GM12801 (cell line): ENCODE measurements around the gene PPP1R26.

Experiments used
- CTCF ChIP-seq: IDR thresholded peaks from one replicate; pipeline ENCODE4 v1.5.1; 2011; ENCODE audit warnings: control low read depth; ENCODE audit not compliant: insufficient read length; ENCODE audit errors: extremely low read depth

PPP1R26 gene

DNA sequence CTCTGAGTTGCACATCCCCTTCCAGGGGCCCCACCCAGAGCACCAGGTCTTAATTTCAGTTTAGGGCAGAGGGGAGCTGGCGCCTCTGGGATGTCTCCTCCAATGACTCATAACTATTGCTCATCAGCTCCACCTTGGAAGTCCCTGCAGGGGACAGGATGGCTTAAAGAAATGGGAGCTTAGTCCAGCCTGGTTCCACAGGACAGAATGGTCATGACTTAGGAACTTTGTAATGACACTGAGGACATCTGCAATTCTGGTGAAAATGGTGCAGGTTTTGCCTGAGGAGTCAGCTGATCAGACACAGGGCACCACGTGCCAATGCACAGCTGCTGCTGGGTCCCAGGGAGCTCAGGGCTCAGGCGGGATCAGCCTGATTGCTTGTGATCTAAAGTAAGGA is 16.4 kb upstream of the PPP1R26 start:
- TF ChIP-seq CTCF = no peak

DNA sequence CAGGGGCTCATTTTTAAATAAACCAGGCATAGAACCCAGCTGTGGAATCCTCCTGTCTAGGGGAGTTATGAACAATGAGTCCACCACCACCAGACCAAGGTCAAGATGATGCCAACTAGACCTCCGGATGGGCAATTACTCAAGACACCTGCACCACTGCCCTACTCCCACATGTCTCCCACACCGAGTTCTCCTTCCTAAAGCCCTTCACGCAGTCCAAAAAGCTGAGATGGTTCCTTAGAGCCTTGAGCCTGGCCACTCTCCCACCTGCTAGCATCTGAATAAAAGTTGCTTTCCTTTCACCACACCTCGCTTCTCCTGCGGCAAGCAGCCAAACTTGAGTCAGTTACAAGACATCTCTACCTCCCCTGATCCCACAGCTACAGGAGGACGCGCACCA is 15.4 kb upstream of the PPP1R26 start:
- TF ChIP-seq CTCF = no peak

DNA sequence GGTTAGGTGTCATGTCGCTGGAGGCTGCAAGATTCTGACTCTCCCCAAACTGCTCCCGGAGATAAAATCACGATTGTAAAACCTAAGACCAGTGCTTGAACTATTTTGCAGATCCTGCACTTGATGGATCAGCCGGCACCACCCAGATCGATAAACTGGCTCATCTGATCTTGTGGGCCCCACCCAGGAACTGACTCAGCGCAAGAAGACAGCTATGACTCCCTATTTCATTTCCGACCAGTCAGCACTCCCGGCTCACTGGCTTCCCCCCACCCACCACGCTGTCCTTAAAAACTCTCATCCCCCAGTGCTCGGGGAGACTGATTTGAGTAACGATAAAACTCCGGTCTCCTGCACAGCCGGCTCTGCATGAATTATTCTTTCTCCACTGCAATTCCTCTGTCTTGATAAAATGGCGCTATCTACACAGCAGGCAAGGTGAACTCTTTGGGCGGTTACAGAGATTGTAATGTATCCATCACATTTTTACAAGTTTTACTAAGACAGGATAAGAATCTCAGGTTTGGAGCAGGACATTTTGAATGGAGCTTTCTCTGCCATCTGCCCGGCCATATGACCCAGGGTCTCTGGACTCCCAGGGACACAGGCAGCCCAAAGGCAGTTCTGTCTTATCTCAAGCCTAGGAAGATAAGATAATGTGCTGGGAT is 10.6 kb upstream of the PPP1R26 start:
- no peak for TF ChIP-seq CTCF

- TF ChIP-seq CTCF = no peak
These were observed 7.6 kb upstream of the PPP1R26 start for GRCh38 chr9:135471791-135472640.

- TF ChIP-seq CTCF = no peak
These were observed 5.5 kb upstream of the PPP1R26 start for GRCh38 chr9:135473972-135474543.

DNA sequence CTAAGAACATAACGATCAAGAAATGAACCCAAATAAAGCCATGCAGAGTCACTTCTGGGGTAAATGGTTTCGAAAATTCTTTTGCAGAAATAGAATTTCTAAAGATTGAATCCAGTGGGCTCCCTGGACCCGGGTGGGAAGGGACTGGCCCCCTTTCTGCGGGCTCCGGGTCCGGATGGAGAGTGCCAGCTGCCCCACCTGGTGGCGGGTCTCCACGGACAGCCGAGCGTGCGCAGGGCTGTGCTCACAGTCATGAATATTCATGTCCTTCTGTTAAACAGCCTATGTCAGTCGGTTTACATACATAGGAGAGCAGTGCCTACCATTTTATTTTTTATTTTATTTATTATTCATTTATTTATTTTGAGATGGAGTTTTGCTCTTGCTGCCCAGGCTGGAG is 4.7 kb upstream of the PPP1R26 start:
- TF ChIP-seq CTCF = no peak

DNA sequence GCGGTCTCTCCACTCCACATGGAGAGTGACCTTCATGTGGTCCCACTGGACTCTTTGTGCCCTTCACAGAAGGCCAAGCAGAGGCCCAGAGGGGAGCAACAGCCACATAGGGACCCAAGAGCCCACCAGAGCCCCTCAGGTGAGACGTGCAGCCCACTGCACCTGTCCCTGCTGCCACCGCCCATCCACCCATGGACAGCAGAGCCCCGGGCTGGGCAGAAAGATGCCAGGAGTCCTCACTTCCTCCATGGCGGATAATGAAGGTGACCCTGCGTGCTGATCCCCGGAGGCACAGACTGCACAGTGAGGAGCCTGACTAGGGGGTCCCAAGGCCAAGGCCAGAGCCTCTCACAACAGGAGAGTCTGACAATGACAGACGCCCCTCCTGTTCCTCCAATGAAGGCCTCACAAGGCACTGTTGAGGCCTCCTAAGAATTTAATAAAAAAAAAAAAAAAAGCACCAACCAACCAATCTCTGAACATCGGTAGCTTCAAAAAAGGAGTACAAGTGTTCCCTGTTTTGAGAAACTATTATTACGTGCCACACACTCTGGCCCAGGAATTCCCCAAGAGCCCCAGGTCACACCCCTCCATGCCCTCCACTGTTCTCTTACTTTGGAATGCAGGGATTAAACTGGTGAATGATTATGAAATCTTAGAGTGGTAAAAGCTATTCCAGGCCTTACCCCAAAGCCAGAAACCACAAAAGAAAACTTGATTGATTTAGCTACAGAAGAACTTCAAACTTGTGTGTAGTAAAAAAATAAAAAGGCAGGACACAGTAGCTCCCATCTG is 2.8 kb upstream of the PPP1R26 start:
- TF ChIP-seq CTCF = no peak
